HCT116 (cell line): ENCODE results near the gene SYNE1.

Experiments used
- CTCF ChIP-seq, 3 experiments: fragments of 200-600 bp in 1 of 3; sonication (generic) in 1 of 3; IDR thresholded peaks in 2 of 3; conservative IDR thresholded peaks in 1 of 3; 2 replicates each; pipeline ENCODE4 v1.5.1; 2012 to 2017; ENCODE audit warnings: low read depth in 2 of 3, low read length in 2 of 3, antibody characterized with exemption in 1 of 3, borderline replicate concordance in 1 of 3, control low read depth in 1 of 3, mild to moderate bottlenecking in 1 of 3, mixed read lengths in 1 of 3, mixed run types in 1 of 3, moderate library complexity in 1 of 3; ENCODE audit not compliant: insufficient read depth in 1 of 3
- ELF1 ChIP-seq: IDR thresholded peaks from 2 replicates; pipeline ENCODE4 v1.6.1; 2012; ENCODE audit warnings: low read depth, borderline replicate concordance
- EZH2 ChIP-seq: fragments of 200-600 bp; sonication (generic); IDR thresholded peaks from 2 replicates; pipeline ENCODE4 v1.6.1; 2017; ENCODE audit warnings: antibody characterized with exemption, mixed run types
- FOSL1 ChIP-seq: IDR thresholded peaks from 2 replicates; pipeline ENCODE4 v1.6.1; 2012; ENCODE audit warnings: low read depth
- JUND ChIP-seq: IDR thresholded peaks from 2 replicates; pipeline ENCODE4 v1.6.1; 2012
- POLR2A ChIP-seq: IDR thresholded peaks from 2 replicates; pipeline ENCODE4 v1.7.0; 2011; ENCODE audit warnings: borderline replicate concordance; ENCODE audit not compliant: insufficient read depth, insufficient read length; ENCODE audit errors: extremely low read depth
- POLR2AphosphoS5 ChIP-seq: IDR thresholded peaks from 2 replicates; pipeline ENCODE4 v1.6.1; 2011; ENCODE audit warnings: mild to moderate bottlenecking, low read depth, low read length, moderate library complexity
- RAD21 ChIP-seq: IDR thresholded peaks from 2 replicates; pipeline ENCODE4 v1.6.1; 2012; ENCODE audit warnings: low read depth, mild to moderate bottlenecking
- SIN3A ChIP-seq: IDR thresholded peaks from 2 replicates; pipeline ENCODE4 v1.6.1; 2012; ENCODE audit warnings: low read depth
- SP1 ChIP-seq: IDR thresholded peaks from 2 replicates; pipeline ENCODE4 v1.6.1; 2012; ENCODE audit warnings: low read depth
- YY1 ChIP-seq: IDR thresholded peaks from 2 replicates; pipeline ENCODE4 v1.6.1; 2011; ENCODE audit warnings: low read length, low read depth, moderate library complexity, mild to moderate bottlenecking; ENCODE audit not compliant: insufficient replicate concordance; ENCODE audit errors: extremely low read depth
- ZNF274 ChIP-seq: fragments of 200-500 bp; sonication (Bioruptor generic); IDR thresholded peaks from 2 replicates; pipeline ENCODE4 v1.6.1; 2014; ENCODE audit warnings: mild to moderate bottlenecking, low read depth, low read length, inconsistent platforms

GRCh38 chr6:152348116-152348515 is 289.0 kb downstream of the SYNE1 start:
- TF ChIP-seq POLR2AphosphoS5 (no peak), POLR2A (no peak), CTCF (IDR thresholded peaks at IDR 0.05 in 2 of 3, conservative IDR thresholded peaks at IDR 0.05 in 1 of 3; ENCODE audit: borderline replicate concordance in 1 of 3, insufficient read depth in 1 of 3, low read depth in 2 of 3, low read length in 2 of 3) (no peak), ZNF274 (no peak), FOSL1 (no peak), YY1 (no peak), RAD21 (no peak), EZH2 (no peak), ELF1 (no peak), SIN3A (no peak), JUND (no peak), SP1 (no peak)
